UCSD-AML1 (cell line): ENCODE data around the gene BMP5.
"Not testable (repeated sequence)": the region's sequence is repeated elsewhere in the genome, so short reads cannot be mapped to it uniquely, and the experiment has no call there.

Experiments used
- DNase-seq: peaks from one replicate; lab custom pipeline; 2025; ENCODE audit not compliant: unreplicated experiment; lab: John Stamatoyannopoulos, UW

Gene BMP5

DNA sequence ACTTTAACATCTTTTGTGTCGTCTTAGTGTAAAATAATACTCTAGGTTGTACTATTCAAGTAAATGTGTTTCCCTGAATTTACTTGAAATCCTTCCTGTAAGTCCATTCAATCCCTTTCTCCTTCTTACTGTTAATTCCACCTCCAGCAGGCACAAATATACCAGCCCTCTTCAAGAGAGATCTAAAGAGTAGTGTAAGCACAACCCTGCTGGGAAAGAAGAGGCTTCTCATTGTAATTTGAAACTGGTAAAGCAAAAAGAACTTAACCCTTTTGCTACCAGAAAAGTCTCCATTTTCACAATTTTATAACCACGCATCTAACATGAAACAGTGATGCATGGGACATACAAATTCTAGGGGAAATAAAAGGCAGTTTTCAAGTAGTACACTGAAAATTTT, at the start of gene BMP5:
TSS of gene BMP5 (minus strand) at position 191 of the 400 bp plus-strand sequence. CDS start 725 bp downstream, outside the sequence.
- DNase-seq = no peak

DNA sequence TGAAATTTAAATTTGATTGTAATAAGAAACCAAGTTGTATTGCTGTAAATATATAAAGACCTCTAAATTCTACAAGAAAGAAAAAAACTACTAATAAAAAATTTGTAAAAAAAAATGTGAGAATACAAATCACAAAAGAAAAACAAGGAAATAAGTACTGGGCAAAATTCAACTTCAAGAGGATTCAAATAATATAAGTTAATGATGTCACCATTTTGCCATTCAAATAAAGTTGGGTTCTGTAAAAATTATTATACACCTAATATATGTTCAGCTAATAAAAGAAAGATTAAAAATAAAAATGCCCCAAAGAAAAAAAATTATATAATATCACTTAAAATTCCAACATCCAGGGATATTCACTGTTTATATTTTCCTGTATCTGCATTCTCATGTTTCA, 47.0 kb upstream of the BMP5 start:
- no peak for DNase-seq

DNA sequence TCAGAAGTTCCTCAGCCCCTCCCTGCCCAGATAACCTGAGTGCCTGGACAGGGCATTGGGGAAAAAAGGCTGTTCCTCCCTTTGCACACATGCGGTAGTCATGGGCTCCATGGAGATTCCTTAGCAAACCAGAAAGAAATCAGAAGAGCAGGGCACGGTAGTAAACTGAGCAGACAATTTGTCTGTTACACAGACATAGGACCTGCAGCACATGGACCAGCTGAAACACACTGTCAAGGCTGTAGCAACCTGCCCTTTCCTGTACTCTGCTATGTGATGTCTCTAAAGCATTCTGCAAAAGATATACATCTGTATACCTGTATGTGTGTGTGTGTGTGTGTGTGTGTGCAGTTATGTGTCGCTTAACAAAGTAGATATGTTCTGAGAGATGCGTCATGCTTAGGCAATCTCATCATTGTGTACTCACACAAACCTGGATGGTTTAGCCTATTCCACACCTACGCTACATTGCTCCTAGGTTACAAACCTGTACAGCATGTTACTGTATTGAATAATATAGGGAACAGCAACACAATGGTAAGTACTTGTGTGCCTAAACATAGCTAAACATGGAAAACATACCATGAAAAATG, 44.4 kb upstream of the BMP5 start:
- DNase-seq = no peak

DNA sequence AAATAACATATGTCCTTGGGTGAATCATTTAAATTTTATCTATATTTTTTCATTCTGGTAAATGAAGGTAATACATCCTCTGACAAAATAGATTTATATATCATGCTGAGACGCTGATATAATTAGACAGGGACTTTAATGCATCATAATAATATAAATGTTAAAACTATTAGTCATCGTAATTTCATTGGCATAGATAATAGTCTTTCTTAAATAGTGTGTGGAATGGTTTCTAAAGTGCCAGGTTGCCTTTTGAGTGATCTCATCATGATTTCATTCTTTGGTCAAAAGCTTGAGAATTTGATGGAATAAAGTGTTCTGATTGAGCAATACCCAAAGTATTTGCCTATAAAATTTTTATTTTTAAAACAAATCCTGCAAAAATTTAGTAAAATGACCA, 43.2 kb upstream of the BMP5 start:
- DNase-seq = no peak

DNA sequence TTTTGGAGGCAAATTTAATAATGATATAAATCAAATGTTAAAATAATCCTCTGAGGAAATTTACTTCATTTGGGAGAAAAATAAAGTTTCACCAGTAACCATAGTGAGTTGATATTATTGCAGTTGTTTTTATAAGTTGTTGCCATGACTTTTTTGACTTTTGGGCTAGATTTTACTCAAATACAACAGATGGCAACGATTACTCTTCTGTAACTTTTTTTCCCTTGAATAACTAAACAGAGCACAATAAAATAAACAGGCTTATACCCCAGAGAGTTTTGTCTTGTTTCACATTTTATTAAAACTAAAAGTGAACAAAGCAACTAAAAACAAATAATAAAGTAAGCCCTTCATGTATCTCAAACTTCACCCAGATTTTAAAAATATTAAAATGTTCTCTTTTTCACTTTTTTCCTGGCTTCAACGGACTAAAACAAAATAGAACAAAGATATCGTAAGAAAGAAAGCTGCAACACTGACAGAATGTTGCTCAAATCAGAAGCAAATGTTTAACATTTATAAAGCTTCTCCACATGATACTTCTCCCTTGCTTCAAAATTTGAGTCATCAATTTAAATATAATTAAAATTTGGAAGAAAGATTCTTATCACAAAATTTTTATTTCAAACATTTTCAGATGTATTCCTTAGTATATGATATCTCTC, 42.5 kb upstream of the BMP5 start:
- no peak for DNase-seq

DNA sequence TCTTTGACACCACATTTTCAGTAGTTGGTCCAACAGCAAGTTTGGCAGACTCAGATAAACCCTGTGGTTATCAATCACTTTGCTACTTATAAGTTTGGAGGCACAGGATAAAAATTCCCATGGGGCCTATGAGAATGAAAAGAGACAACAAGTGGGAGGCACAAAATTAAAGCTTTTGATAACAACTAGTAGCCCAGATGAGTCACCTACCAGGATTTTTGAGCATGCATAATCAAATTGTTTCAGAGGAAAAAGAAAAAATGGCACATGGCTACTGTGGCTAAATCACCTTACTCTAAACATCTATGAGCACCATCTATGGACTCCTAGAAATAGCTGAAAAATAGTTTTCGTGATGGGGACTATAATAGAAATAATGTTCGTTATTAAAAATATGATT, 40.8 kb upstream of the BMP5 start:
- DNase-seq = no peak

DNA sequence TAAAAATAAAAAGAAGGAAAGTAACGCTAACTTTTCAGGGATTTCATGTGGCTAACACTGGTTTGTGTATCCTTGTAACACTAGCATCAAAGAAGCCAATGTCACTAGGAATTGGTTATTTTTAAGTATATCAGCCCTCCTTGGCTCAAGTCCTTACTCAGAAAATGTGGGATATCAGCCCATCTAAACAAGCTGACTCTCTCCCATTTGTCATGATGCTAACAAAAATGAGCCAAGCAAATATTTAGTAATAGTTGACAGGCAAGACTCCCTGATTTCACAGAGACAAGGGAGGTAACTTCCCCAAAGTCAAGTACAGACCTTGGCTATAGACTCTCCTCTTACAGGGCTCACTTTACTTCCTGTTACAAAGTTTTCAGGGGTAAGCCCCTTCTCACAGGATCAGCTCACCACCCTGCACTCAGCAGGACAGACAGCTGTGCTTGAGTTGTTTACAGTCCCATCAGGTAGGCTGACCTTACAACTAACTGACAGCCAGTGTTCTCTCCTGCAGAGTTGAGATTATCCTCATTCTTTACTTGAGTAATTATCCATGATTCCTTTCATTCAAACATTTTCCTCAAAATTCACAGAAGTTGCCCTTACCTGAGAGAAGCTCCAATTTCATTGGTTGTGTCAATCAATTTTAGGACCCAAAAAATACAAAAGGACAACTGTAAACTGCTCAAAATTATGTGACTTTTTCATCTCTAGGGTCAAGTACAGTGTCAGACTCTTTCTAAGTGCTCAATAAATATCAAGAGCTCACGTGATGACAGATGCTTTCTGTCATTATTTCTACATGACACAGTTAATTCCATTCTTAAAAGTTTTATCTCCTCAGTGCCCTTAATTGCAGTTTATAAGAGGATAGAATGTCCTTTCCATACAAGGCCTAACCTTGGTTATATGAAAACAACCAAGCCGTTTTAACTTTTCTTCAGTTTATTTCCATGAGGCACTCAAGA, 38.1 kb upstream of the BMP5 start:
- no peak for DNase-seq

DNA sequence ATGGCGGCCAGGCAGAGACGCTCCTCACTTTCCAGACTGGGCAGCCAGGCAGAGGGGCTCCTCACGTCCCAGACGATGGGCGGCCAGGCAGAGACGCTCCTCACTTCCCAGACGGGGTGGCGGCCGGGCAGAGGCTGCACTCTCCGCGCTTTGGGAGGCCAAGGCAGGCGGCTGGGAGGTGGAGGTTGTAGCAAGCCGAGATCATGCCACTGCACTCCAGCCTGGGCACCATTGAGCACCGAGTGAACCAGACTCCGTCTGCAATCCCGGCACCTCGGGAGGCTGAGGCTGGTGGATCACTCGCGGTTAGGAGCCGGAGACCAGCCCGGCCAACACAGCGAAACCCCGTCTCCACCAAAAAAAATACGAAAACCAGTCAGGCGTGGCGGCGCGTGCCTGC, 35.1 kb upstream of the BMP5 start:
- not testable (repeated sequence) for DNase-seq

DNA sequence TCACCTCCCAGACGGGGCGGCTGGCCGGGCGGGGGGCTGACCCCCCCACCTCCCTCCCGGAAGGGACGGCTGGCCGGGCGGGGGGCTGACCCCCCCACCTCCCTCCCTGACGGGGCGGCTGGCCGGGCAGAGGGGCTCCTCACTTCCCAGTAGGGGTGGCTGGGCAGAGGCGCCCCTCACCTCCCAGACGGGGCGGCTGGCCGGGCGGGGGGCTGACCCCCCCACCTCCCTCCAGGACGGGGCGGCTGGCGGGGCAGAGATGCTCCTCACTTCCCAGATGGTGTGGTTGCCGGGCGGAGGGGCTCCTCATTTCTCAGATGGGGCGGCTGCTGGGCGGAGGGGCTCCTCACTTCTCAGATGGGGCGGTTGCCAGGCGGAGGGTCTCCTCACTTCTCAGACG, 34.5 kb upstream of the BMP5 start:
- DNase-seq = not testable (repeated sequence)

DNA sequence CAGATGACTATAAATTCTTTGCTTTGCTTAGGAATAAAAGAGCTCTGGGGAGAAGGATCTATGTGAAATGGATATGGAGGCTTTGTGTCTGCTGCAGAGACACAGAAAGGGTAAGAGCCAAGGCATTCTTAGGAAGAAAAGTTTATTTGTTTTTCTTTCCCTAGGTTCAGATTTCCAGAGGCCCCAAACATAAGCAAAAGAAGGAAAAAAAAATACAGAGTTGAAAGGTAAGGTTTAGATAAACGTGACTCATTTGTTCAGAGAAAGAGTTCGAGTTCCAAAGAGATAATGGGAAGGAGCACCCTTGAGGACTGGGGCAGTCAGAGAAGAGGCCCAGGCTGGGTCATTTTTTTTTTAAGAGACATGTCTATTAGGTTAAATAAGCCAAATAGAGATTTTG, 27.4 kb upstream of the BMP5 start:
- no peak for DNase-seq

DNA sequence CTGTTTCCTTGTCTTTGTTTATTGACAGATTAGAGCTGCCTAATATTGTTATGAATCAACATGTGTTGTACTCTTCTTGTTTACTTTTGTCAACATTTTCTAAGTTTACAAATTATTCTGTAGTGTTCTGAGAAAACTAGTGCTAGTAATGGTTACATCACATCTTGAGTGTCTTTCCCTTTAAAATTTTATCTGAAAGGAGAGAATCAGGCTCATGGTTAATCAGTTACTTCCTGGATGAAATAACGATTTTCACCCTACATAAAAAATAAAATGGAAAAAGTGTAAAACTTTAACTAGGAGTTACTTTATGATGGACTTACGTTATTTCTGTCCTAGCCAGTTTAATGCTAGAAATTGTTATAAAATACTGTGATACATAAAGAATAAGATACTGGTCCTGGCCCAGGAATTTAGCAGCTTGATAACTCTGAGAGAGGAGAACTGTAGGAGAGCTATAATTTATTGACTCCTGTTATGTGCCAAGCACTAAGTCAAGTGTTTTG, 26.4 kb upstream of the BMP5 start:
- no peak for DNase-seq

DNA sequence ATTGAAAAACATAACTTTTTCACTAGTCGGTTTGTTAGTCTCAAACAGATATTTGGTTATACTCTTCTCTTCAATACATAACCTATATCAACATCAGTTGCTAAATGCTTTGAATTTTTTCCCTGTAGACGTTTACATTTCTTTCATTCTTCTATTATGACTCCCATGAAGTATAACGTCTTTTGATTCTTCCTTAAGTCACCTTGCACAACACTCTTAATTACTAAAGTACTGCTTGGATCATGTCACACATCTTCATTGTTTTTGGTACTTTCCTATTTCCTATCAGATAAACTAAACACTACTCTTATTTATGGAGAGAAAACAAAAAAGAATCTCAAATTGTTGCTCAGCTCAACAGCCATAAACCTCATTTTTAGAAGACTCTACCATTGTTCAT, 23.0 kb upstream of the BMP5 start:
- no peak for DNase-seq

DNA sequence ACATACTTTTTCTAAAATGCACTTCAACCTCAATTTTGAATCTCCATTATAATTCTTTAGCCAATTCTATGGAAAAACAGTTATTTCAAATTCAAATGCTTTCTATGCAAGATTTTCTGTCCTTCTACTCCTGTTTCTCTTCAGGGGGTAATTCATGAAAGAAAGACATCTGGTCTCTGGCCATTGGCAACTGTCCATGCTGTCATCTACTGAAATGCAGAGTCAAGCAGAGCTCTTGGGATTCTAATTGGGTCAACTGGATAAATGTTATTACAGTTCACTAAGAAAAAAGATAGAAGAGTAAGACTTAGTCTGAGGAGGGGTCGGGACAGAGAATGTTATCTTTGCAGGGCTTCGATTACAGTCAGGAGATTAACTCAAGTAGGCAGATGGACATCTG, 22.0 kb upstream of the BMP5 start:
- no peak for DNase-seq

DNA sequence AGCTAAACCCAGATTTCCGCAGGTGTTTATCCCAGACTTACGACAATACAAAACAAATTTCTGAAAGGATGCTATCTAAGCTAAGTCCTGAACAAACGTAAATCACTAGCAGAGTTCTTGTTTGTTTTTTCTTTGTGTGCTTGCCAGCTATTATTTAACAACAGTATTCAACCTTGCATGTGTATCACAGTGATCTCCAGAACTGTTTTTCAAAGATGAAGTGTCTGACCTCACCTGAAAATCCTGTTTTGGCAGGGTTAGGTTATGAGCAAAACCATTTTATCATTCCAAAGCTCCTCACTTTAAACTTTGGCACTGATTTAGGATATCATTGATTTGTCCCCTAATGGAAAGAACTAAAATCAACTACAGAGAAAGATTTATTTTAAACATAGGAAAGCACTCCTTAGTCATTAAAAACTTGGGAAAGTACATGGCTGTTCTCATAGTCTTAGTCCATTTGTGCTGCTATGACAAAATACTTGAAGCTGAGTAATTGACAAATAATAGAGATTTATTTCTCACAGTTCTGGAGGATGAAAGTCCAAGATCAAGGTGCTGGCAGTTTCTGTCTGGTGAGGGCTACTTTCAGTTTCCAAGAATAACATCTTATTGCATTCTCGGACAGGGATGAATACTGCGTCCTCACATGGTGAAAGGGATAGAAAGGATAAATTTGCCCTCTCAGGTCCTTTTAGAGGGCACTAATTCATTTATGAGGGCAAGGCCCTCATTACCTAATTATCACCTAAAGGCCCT, 20.8 kb upstream of the BMP5 start:
- no peak for DNase-seq

DNA sequence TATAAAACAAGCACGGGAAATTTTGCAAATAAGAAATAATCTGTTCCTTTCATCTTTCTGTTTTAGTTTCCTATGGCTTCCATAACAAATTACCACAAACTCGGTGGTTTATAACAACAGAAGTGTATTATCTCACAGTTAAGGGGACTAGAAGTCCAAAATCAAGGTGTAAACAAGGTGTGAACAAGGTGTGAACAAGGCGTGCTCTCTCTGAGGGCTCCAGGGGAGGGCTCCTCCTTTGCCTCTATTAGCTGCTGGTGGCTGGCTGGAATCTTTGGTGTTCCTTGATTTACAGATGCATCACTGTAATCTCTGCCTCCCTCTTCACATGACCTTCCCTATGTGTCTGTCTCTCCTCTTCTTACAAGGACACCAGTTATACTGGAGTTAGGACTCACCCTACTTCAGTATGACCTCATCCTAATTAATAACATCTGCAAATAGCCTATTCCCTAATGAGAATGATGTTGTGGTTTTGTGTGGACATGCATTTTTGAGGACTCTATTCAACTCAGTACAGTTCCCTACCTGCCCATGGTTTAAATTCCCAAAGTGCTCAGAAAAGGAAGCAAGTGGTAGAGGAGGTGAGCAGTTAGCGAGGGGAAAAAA, 17.5 kb upstream of the BMP5 start:
- no peak for DNase-seq

DNA sequence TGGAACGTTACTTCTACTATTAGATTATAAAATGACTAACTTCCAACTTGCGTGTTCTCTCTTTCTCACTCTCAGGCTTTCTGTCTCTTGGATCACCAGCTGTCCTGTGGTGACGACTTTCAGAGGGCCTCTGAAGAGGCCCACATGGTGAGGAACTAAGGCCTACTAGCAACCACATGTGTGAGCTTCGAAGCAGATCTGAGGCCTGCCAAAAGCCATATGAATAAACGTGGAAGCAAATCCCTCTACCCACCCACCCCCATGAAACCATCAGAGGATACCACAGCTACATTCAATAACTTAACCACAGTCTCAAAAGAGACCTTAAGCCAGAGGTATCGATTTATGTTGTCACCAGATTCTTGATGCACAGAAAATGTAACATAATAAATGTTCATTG, 13.5 kb upstream of the BMP5 start:
- DNase-seq = no peak

DNA sequence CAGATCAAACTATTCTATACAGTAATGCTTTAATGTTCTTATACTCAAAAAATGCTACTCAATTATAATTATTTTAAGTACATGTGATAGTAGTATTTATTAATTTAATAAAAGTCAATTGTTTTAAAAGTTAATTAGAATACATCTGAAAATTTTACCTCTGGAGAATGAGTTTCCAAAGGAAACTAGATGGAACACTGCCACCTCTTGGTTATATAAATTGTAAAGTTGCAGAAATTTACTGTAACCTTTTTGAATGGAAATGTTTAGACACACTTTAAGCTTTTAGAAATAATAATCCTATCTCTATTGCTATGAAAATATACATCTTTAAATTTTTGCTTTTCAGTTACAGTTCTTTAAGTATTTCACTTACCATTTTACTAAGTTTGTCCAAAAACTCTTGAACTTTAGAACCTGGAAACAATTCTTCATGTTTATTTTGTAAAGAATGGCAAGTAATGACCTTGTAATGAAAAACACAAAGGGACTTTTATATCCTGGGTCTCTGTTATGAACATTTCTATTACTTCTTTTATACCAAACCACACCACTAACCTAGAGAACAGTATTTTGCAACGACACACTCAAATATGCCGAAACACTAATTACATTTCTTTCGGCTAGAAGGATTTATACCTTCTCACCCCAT, 10.9 kb upstream of the BMP5 start:
- no peak for DNase-seq

DNA sequence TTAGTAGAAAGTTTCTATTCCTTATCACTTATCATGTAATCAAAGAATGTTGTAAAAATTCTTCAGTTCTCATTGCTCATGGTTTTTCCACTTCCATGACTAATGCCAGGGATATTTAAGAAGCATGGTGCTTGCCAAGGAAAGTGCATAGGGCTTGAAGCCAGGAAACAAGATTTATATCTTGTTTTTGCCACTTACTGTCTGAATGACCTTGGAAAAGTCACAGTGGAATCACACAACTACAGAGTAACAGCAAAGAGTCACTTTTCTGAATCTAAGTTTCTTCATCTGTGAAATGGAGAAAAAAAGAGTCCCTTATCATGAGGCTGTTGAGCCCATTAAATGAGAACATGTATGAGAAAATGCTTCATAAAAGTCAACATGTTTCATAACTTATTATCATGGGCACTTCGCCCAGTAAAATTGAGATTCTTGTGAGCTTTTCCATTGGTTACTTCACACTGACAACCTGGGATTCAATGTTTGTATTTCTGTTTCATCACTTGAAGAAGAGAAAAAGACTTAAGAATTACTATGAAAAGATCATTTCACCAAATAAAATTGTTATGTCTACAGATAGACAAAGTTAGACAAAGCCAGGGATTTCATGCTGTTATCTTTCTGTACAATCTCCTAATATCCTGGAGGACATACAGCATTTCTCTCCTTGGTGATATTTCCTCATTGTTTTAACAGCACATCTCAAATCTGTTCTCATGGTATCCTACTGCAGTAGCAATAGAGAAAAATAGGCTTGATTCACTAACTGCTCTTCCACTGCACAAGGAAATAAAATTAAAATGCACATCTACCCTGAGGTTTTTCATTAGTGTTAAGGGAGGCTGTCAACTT, 7.6 kb upstream of the BMP5 start:
- DNase-seq = no peak

DNA sequence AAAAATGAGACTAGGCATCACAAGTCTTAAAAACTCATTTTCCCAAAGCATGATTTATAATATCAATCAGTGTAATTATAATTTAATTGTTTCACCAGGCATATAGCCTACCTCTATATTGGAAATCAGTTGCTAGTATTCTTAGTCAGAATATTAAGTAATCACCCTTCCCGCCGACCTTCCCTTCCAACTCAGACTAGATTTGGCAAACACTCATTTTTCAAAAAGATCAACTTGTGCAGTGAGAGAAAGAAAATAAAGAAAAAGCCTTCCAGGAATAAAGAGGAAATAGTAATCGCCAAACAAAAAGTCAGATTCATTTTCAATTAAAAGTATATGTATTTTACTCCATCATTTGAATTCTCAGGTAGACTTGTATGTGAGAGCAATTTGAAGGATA, 1.9 kb upstream of the BMP5 start:
- no peak for DNase-seq
